ENCODE measurements around the gene SGPP2. TPM values are rescaled to one million over a fixed set of nuclear protein-coding genes. Genes with fewer than 3 reads are reported as not detected.

Gene SGPP2
- polyA plus RNA-seq, 3 donors: not detected

- peak overlapping the region; percentile 62 to 74 for H3K27ac ChIP-seq (ENCODE audit: low read depth in 1 of 2, low read length in 2 of 2)
- WGBS (ENCODE audit: insufficient coverage): 19% methylated on average over 4 of the region's 8 CpGs
- peak overlapping the region; percentile 52 for H2AFZ ChIP-seq (ENCODE audit: insufficient read depth, low read depth, low read length, poor library complexity, severe bottlenecking)
- H3K9me3 ChIP-seq (replicated peaks in 1 of 2; ENCODE audit: control insufficient read depth in 1 of 2, insufficient read depth in 1 of 2, low read length in 2 of 2): no peaks in the 10 kb centered on the region
- H3K4me3 ChIP-seq (replicated peaks in 1 of 3; ENCODE audit: low read depth in 2 of 3, low read length in 3 of 3): no peak overlapping the region
- Mint-ChIP-seq H3K9me3 (peaks cover 2 to 11% (median 3%) of the 10 kb centered on the region in 7 donors), H3K27ac (peak overlapping the region; percentile 83 to 94 (median 93)), H3K4me3 (peak overlapping the region in 1 of 2 donors; percentile 63), H3K36me3 (peaks cover 2 to 3% of the 10 kb centered on the region in 2 donors), H3K27me3 (ENCODE audit: low read depth in 3 of 3) (peaks cover 0 to 2% (median 0%) of the 10 kb centered on the region in 3 donors), H3K4me1 (peaks cover 11% of the 10 kb centered on the region)
- peak; percentile 92 to 99 (median 93) for DNase-seq
- H3K4me1 ChIP-seq (ENCODE audit: control insufficient read depth in 1 of 2, insufficient read depth in 2 of 2, low read length in 2 of 2): peaks cover 7 to 13% of the 10 kb centered on the region in 2 donors
- no peaks in the 10 kb centered on the region for H4K20me1 ChIP-seq (ENCODE audit: insufficient read depth, low read length)
- H3K79me2 ChIP-seq (ENCODE audit: insufficient read depth, low read length): no peaks in the 10 kb centered on the region
- peak overlapping the region; percentile 17 for H3K4me2 ChIP-seq (replicated peaks; ENCODE audit: extremely low read depth, low read length, poor library complexity, severe bottlenecking)
- H3K27me3 ChIP-seq (ENCODE audit: control insufficient read depth in 2 of 2, insufficient read depth in 2 of 2, low read length in 2 of 2): no peaks in the 10 kb centered on the region
- no peak for TF ChIP-seq CTCF (IDR thresholded peaks at IDR 0.05)
- no peak overlapping the region for H3K9ac ChIP-seq (ENCODE audit: insufficient read depth, low read length, poor library complexity, severe bottlenecking)
- H3K36me3 ChIP-seq (replicated peaks in 1 of 2; ENCODE audit: control insufficient read depth in 1 of 2, insufficient read depth in 2 of 2, low read length in 2 of 2): no peaks in the 10 kb centered on the region
- intact Hi-C loops (cut with micrococcal nuclease): no loop called here
Observed at GRCh38 chr2:222404151-222404905, 20.0 kb upstream of the SGPP2 start.

GRCh38 chr2:222408684-222409083 lies 15.7 kb upstream of the SGPP2 start:
- peaks cover 2 to 3% of the 10 kb centered on the region in 2 donors for H3K36me3 Mint-ChIP-seq
- peaks cover 11% of the 10 kb centered on the region for H3K4me1 Mint-ChIP-seq
- no peak overlapping the region for H3K27ac Mint-ChIP-seq

More at GRCh38 chr2:222408684-222409083, 15.7 kb upstream of the SGPP2 start:
- peaks cover 5 to 18% (median 12%) of the 10 kb centered on the region in 7 donors for H3K9me3 Mint-ChIP-seq
- intact Hi-C loops (cut with micrococcal nuclease): no loop called here
- Histone ChIP-seq H3K36me3 (replicated peaks in 1 of 2; ENCODE audit: control insufficient read depth in 1 of 2, insufficient read depth in 2 of 2, low read length in 2 of 2) (no peaks in the 10 kb centered on the region), H3K4me2 (replicated peaks; ENCODE audit: extremely low read depth, low read length, poor library complexity, severe bottlenecking) (no peak overlapping the region), H2AFZ (ENCODE audit: insufficient read depth, low read depth, low read length, poor library complexity, severe bottlenecking) (no peak overlapping the region), H3K4me3 (replicated peaks in 1 of 3; ENCODE audit: low read depth in 2 of 3, low read length in 3 of 3) (no peak overlapping the region), H3K9me3 (replicated peaks in 1 of 2; ENCODE audit: control insufficient read depth in 1 of 2, insufficient read depth in 1 of 2, low read length in 2 of 2) (peaks cover 0 to 7% of the 10 kb centered on the region in 2 donors), H3K9ac (ENCODE audit: insufficient read depth, low read length, poor library complexity, severe bottlenecking) (no peak overlapping the region), H3K27me3 (ENCODE audit: control insufficient read depth in 2 of 2, insufficient read depth in 2 of 2, low read length in 2 of 2) (no peaks in the 10 kb centered on the region), H3K27ac (ENCODE audit: low read depth in 1 of 2, low read length in 2 of 2) (no peak overlapping the region), H3K4me1 (ENCODE audit: control insufficient read depth in 1 of 2, insufficient read depth in 2 of 2, low read length in 2 of 2) (peaks cover 7 to 13% of the 10 kb centered on the region in 2 donors), H4K20me1 (ENCODE audit: insufficient read depth, low read length) (no peaks in the 10 kb centered on the region), H3K79me2 (ENCODE audit: insufficient read depth, low read length) (no peaks in the 10 kb centered on the region)
- H3K27me3 Mint-ChIP-seq (ENCODE audit: low read depth in 3 of 3): peaks cover 0 to 2% (median 0%) of the 10 kb centered on the region in 3 donors
- no peak for DNase-seq
- no peak for TF ChIP-seq CTCF (IDR thresholded peaks at IDR 0.05)
- WGBS (ENCODE audit: insufficient coverage): no CpG with 5 or more reads among the region's 2 CpGs
- no peak overlapping the region for H3K4me3 Mint-ChIP-seq
